ENCODE measurements around the gene CACNG1.
"Not testable (repeated sequence)": the region's sequence is repeated elsewhere in the genome, so short reads cannot be mapped to it uniquely, and the experiment has no call there.

Gene CACNG1

GRCh38 chr17:67025216-67025792 is 19.1 kb upstream of the CACNG1 start:
- no peak for DNase-seq (ENCODE audit: low spot score)

GRCh38 chr17:67026341-67026740 is 18.0 kb upstream of the CACNG1 start:
- no peak for DNase-seq (ENCODE audit: low spot score)

- peak; percentile 31 for DNase-seq (ENCODE audit: low spot score)
Measured at GRCh38 chr17:67027031-67027628, 17.2 kb upstream of the CACNG1 start.

GRCh38 chr17:67030641-67031040 is 13.7 kb upstream of the CACNG1 start:
- DNase-seq (ENCODE audit: low spot score), result no peak

GRCh38 chr17:67032382-67032781 is 12.0 kb upstream of the CACNG1 start:
- no peak for DNase-seq (ENCODE audit: low spot score)

- DNase-seq (ENCODE audit: low spot score), result no peak
Measured at GRCh38 chr17:67032985-67033384, 11.4 kb upstream of the CACNG1 start.

GRCh38 chr17:67033613-67034012 is 10.7 kb upstream of the CACNG1 start:
- DNase-seq (ENCODE audit: low spot score), result no peak

GRCh38 chr17:67035131-67036083 is 8.9 kb upstream of the CACNG1 start:
- no peak for DNase-seq (ENCODE audit: low spot score)

- no peak for DNase-seq (ENCODE audit: low spot score)
Measured at GRCh38 chr17:67038861-67039365, 5.4 kb upstream of the CACNG1 start.

GRCh38 chr17:67040652-67041051 is 3.7 kb upstream of the CACNG1 start:
- no peak for DNase-seq (ENCODE audit: low spot score)

- not testable (repeated sequence) for DNase-seq (ENCODE audit: low spot score)
Measured at GRCh38 chr17:67041119-67041518, 3.2 kb upstream of the CACNG1 start.

GRCh38 chr17:67041531-67041930 is 2.8 kb upstream of the CACNG1 start:
- DNase-seq (ENCODE audit: low spot score), result no peak

- no peak for DNase-seq (ENCODE audit: low spot score)
Measured at GRCh38 chr17:67041941-67042899, 2.1 kb upstream of the CACNG1 start.

- DNase-seq (ENCODE audit: low spot score), result no peak
Measured at GRCh38 chr17:67043283-67043682, 1.1 kb upstream of the CACNG1 start.

- no peak for DNase-seq (ENCODE audit: low spot score)
Measured at GRCh38 chr17:67044940-67045339, 586 bp downstream of the CACNG1 start.

GRCh38 chr17:67046398-67046797 is 2.0 kb downstream of the CACNG1 start:
- no peak for DNase-seq (ENCODE audit: low spot score)

- DNase-seq (ENCODE audit: low spot score), result no peak
Measured at GRCh38 chr17:67047382-67047781, 3.0 kb downstream of the CACNG1 start.

GRCh38 chr17:67049025-67049739 is 4.8 kb downstream of the CACNG1 start:
- no peak for DNase-seq (ENCODE audit: low spot score)

- no peak for DNase-seq (ENCODE audit: low spot score)
Measured at GRCh38 chr17:67050066-67050465, 5.7 kb downstream of the CACNG1 start.

GRCh38 chr17:67050471-67051154 is 6.3 kb downstream of the CACNG1 start:
- no peak for DNase-seq (ENCODE audit: low spot score)

Data from hepatic stellate cell (primary cell).